Stimulated activated naive CD8-positive, alpha-beta T cell treated with anti-CD3 and anti-CD28 coated beads, Interleukin-15, Interleukin-2, amounts not matched to agents 100 U/mL and 50 U/mL, for 24 hours (primary cell): ENCODE data around the gene SERTAD2.

ENCODE experiments used
- ATAC-seq: fragments of 150-1000 bp; cut with Tn5 transposase; one replicate; pipeline ENCODE4 v1.10.0; 2021
- DNase-seq: peaks from one replicate; pipeline ENCODE4 v3.0.0; 2021

SERTAD2 gene

DNA sequence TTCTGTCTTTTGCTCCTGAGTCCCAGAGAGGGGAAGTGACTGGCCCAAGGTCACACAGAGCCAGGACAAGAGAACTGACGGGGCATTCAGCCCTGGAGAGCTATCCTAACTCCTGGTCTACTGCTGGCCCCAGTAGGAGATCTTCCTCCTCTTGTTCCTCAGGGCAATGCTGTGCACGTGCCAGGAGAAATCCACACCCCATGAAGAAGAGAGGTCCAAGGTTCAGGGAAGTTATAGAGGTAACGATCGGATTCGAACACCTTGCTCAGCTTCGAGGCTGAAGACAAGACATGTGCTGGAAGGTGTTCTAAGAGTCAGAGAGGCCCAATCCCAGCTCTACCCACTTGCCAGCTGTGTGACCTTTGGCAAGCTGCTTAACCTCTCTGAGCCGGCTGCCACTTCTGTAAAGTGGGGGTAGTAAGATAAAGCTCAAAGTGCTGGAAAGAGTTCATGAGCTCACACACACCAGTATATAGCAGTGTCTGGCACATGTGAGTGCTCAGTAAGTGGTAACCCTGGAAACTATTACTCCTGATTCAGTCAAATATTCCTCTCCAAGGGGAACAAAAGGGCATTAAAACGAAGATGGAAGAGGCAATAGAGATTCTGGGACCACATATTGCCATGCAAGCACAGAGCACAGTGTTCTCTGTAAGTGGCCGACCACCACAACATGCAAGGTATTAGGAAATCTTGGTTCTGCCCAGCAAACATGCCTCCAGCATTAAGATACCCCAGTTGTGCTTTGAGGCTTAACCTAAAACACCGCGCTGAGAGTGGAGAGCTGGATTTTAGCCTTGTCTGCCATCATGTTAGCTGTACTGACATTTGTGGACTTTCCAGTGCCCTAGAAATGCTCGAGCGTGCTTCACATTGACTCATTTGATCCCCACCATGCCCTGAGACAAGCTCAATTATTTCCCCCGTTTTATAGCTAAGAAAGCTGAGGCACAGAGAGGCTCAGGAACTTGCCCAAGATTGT lies 25.6 kb downstream of the SERTAD2 start:
- ATAC-seq: peak; percentile 62
- no peak for DNase-seq

DNA sequence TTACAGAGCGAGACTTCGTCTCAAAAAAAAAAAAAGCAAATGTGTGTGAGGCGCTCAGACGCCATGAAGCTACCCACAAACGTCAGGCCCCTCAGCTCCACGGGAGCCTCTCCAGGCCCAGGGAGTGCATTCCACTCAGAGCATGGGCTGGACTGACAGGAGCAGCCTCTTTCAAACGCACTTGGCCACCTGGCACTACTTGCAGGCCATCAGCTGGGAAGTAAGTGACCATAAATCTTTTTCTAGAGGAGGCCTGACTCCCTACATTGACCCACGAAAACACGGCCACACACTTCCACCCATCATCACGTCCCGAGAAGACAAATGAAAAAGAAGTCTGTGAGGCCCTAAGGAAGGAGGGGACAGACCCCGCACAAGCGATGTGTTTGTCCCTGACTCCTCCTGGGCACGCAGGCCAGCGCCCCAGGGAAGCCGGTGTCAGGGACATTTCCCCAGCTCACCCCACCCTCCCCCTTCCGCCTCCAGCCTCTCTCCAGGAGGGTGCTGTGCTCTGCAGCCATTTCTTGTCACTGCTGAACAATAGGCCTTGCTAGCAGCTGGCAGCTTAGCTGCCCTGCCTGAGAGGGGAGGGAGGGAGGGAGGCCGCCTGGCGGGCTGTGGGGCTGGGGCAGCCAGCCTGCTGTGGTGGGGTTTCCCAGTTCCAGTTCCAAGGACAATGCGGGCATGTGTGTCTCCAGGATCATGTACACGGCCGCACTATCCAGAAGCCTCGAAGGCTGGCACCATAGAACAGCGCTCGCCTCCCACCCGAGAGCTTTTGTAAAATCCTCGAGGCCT lies 26.6 kb downstream of the SERTAD2 start:
- DNase-seq: no peak

DNA sequence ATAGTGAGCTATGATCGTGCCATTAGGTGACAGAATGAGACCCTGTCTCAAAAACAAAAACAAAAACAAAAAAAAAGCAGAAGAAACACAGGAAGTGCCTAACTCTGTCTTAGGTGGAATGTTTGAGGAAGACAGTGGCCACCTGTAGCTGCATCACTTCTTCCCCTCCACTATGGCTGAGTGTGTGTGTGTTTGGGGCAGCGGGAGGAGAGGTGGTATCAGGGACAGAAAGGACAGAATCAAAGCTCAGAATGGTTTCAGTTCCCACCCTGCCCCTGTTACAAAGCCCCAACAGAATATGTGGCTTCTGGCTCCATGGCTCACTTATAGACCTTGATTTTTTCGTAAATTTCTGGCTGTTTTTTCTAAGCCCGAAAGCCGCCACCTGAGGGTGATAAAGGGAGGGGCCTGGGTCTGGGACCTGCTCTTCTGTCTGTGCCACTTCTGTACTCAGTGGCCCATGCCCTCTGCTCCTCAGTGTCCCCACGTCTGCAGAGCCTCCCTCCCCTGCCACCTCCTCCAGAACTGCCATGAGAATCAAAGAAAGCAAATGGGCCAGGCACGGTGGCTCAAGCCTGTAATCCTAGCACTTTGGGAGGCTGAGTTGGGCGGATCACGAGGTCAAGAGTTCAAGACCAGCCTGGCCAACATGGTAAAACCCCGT lies 27.4 kb downstream of the SERTAD2 start:
- DNase-seq: no peak
- ATAC-seq: no peak

More for the DNA sequence above, 26.6 kb downstream of the SERTAD2 start:
- ATAC-seq: no peak

DNA sequence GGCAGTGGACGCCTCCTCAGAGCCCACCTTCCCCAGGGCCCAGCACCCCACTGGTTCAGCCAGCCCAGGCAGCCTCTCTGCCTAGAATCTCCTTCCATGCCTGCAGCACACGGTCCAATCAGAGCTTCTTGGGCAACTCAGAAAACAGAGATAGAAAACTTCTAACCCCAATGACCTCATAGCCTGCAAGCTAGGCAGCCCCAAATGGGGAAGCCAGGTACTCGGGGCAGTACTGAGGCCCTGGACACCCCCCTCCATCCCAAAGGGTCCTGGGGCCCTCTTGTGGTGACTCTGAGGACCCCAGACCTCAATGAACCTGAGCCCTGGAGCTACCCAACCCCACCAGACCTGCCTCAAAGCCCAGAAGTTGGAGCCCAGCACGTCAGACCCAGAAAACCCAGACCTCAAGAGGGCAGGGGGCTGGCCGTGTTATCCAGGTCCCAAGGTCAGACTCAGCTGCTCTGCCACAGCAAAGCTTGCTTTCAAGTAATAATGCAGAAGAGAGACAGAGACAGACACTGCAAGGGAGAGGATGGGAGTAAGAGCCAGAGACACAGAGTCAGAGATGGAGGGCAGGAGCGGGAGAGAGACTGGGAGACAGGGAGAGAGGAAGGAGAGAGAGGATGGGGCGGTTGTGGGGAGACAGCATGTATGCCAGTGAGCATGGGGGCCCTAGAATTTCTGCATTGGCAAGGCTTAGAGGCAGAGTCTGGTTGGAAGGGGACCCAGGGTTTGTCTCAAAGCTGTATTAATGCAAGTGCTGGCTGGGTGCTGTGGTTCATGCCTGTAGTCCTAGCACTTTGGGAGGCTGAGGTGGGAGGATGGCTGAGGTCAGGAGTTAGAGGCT lies 28.2 kb downstream of the SERTAD2 start:
- ATAC-seq (no peak), DNase-seq (no peak)

DNA sequence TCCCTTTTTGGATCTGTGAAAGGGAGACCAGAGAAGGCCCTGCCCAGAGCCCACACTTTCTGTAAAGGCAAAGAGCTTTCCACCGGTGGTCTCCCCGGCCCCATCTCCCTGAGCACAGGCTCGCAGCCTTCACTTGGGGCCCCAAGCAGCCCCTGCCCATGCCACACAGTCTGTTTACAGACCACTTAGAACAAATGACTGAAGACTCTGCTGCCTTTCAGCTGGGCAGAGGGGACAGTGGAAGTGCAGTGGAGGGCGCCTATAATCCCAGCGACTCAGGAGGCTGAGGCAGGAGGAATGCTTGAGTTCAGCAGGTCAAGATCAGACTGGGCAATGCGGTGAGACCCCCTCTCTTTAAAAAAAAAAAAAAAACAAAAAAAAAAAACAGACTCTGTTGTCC lies 28.9 kb downstream of the SERTAD2 start:
- ATAC-seq (no peak), DNase-seq (no peak)

DNA sequence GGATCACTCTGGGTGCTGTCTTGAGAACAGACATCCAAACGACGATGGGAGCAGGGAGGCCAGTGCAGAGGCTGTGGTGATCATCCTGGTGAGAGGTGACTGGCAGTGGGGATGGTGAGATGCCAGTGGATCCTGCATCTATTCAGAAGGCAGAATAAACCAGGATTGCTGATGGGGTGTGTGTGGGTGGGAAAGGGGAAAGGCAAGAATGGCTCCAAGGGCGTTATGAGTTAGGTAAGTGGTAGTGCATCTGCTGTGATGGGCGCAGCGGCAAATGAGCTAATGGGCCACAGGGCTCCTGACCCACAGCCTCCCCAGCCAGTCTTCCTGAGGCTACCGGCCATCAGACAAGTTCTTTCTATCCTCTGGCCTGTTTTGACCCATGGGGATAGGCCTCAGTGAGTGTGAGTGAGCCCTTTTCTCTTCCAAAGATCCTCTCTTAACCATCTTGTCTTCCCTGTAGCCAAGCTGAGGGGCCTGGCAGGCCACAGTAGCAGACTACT lies 29.6 kb downstream of the SERTAD2 start:
- no peak for DNase-seq
- no peak for ATAC-seq

DNA sequence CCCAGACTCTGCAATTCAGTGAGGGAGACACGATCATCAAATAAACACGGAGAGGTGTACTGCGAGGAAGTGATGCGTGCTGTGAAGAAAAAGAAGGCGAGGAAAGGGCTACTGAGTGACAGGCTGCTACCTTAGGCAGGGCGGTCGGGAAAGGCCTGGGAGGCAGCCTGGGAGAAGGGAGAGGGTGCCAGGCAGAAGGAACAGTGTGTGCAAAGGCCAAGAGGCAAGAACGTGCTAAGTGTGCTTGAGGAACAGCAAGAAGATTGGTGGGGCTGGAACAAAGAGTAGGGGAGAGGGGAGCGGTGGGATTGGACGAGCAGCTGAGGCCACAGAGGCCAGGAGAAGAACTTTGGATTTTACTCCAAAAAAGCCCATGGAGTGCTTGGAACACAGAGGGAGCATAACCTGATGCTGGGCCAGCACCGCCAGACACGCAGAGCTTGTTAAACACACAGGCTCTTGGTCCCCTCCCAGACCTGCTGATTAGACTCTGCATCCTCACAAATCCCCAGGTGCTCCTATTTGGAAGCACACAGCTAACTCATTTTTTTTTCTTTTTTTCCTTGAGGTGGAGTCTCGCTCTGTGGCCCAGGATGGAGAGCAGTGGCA lies 30.4 kb downstream of the SERTAD2 start:
- ATAC-seq (no peak), DNase-seq (no peak)

DNA sequence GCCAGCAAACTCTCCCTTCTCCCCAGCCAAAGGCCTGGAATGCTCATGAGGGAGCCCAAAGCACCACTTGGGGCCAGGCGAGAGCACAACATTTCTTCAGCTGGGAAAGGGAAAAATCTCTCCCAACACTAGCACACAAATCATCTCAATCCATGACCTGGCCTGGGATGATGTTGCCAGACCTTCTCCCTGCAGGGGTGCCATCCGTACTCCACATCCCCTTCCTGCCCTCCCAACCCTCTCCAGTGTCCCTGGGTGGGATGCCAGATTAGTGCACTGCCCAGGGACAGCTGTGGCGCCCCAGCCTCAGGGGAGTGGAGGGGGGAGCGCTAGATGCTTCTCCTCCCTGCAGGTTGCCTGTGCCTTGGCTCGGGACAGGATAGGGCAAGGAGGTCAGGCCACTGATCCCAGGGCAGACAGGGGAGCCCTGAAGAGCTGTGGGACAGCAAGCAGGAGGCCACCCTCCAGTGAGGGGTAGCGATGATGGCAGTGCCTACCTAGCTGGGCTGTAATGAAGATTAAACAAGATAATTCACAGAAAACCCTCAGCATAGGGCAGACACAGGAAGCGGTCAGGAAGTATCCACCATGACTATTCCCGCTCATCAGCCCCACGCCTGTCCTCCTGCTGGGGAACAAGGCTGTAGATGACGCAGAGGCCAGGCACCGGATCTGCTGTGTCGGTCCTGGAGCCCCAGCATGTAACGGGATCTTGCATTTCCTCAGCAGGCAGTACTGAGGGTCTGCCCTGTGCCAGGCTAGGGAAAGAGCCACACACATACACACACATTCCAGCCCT lies 31.1 kb downstream of the SERTAD2 start:
- ATAC-seq: no peak

DNA sequence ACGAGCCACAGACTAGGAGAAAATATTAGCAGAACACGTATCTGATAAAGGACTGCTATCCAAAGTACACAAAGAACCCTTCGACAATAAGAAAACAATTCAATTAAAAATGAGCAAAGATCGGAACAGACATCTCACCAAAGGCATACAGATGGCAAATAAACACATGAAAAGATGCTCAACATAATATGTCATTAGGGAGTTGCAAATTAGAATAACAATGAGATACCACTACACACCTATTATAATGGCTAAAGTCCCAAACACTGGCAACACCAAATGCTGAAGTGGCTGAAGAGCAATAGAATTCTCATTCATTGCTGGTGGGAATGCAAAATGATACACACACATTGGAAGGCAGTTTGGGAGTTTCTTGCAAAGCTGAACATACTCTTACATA lies 33.1 kb downstream of the SERTAD2 start:
- DNase-seq: no peak
- no peak for ATAC-seq

More for the DNA sequence above, 31.1 kb downstream of the SERTAD2 start:
- DNase-seq: no peak

DNA sequence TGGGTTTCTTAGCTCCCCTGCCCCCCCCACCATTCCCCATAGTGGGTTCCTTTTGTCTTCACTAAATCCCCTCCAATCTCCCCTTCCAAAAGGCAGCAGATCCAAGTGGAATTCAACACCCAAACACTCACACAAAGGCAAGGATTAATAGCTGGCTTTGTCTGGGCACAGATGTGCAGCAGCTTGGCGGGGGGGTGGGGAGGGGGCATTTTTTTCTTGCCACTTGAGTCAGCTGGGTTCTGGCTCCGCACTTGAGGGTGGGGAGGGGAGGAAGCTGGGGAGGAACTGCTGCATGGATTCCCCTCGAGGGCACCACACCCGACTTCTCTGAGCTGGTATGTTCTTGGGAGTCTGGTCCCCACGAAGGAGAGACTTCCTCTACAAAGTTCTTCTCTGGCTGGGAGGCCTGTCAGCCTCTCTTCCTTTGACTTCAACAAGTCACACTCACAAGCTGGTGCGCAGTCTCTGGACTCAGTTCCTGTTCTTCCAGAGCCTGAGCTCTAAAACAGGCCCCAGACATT lies 36.0 kb downstream of the SERTAD2 start:
- ATAC-seq (no peak), DNase-seq (no peak)

DNA sequence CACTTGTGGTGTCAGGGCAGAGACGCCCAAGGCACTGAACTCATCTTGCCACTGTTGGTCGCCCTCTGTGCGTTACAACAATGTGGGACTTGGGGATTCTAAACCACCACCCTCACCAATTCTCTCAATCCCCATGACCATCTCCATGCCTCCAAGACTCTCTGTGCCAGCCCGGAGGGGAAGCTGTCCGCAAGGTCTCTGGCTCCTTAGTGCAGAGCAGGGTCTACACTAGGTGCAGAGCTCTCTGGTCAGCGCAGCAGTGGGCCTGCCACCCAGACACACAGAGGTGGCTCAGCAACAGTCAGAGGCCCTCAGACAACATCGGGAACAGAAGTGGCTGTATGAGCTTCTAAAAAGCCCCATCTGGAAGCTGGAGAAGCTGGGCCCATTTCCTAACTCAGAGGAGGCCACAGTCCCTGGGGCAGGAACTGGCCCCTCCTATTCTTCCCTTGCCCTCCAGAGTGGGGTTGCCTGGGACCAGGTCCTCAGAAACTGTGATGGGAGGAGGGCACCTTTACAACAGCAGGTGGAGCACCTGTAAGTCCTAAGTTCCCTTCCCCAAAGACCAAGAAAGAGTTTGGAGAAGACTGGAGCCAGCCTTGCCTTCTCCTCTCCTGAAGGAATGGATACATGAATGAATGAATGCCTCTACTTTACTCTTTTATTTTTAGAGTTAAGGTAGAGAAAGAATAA lies 37.7 kb downstream of the SERTAD2 start:
- no peak for ATAC-seq
- no peak for DNase-seq

DNA sequence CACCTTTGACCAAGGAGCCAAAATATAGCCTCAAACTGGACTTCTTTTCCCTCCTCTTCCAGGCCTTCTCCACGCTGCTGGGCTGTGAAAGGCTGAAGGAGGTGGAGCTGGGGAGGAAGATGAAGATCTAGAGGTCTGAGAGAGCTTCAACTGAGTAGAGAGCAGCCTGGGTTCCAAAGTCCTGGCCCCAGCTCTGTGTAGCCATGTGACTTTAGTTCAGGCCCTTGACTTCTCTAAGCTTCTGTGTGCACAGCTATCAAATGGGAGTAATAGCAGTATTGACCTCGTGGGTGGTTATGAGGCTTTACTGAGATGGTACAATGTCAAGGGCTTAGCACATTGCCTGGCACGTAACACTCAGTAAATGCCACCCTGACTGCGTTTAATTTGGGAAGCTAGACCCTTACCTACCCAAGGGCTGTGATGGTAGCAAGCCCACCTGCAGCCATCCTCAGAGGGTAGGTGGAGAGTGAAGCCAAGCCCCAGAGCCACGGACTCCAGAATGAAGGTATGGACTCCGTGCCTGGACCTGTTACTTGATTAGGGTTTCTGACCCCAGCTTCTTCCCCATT lies 38.4 kb downstream of the SERTAD2 start:
- DNase-seq (no peak), ATAC-seq (no peak)

DNA sequence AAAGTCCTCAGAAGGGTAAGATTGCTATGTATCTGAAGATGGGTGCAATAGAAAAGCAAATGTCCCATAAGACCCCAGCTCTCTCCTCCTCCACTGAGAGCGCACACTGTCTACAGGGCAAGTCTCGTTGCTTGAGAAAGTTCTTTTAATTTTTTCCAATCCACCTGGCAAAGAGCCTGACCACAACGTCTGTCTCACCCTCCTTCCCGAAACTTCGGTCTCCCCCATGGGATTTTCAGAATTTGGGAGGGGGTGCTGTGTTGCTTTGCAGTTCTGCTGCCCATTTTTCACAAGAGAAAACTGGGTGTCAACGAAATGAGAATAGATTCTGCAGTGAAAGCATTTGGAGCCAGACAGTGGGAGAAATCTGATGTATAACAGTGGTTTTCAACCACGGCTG lies 40.4 kb downstream of the SERTAD2 start:
- no peak for ATAC-seq
- no peak for DNase-seq

DNA sequence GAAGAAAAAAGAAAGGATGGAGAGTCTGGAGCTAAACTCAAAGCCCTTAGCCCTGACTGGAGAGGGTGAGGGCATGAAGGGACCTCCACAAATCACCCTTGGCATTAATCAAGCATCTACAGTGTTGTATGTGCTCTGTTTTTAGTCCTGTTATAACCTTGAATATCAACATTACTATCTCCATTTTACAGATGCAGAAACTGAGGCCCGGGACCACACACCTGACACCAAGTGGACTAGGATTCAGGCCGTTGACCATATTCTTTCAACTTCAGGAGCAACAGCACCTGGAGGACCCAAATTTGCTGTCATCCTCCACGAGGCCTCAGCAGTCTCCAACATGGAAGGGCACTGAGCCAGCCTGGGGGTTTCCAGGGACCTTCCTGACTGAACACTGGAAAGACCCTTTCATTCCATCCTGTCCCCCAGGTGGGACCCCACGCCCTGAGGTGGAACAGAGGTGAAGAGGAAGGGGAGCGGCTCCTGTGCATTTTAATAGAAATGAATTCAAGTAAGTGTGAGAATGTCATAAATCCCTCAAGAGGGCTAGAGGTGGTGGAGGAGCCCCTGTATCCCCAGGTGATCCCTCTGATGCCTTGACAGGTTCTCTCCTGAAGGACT lies 41.0 kb downstream of the SERTAD2 start:
- DNase-seq (no peak), ATAC-seq (no peak)

DNA sequence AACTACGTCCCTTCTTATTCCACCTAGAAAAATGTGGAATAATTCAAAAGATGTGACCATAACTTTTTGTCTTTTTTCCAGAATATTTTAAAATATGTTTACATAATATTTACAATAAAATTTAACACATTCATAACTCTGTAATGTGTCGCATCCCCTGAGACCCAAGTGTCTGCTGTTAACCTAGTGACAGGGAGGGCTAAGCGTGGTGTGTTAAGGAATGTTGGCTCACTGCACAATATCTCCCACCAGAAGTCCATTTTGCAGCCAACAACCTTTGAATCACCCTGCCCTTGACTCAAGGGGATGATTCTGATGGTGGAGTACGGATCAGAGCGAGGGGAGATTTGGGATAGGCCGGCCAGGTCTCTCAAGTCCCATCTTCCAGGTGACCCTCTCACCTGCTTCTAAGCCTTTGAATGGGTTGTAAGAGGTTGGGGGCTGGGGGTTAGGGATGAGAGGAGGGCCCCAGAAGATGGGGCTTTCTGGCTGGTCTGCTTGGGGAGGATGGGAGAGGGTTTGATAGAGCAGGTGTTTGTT lies 43.3 kb downstream of the SERTAD2 start:
- DNase-seq (no peak), ATAC-seq (no peak)

DNA sequence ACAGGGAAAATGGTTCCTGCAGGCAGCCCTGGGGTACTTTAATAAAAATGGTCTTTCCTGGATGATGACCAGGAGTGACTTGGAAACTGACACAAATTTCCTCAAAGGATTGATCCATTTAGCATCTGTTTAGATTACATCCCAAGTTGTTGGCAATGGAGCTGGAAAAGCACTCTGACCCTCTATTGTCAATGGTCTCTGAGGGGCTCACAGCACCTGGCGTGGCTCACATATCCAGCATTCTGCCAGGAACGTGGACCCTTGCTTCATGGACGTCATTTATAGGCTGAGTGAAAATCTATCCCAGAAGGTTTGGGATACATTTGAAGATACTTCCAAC lies 43.8 kb downstream of the SERTAD2 start:
- no peak for ATAC-seq

DNA sequence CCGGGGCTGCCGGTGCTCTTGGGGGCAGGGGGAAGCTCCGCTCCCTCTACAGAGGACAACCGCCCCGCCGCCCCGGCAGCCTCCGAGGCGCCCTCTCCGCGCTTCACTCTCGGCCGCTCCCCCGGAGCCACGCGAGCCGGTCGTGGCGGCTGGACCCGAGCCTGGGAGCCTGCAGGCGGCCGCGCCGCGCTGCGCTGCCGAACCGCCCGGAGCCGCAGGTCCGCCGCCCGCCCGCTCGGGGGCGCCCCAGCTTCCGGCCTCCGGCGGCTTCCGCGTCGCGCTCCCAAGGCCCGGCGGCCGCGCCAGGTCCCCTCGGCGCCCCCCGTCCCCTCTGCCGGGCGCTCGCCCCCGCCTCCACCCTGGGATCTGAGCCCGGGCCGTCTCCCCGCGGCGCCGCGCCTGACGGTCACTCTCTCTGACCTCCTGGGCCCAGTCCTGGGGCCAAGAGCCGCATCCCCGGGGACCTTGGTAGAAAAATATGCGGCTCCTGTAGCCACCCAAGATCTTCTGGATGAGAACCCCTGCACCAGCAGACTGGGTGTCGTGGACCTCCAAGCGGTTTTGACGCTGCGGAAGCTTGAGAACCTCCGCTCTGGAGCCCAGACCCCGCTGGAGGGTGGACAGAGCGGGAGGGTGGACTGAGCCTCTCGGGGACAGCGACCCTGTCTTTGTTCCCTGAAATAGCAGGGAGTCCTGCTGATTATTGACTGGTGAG lies 44.3 kb downstream of the SERTAD2 start:
- DNase-seq (peak; percentile 78), ATAC-seq (peak; percentile 57)

More for the DNA sequence above, 43.8 kb downstream of the SERTAD2 start:
- DNase-seq: no peak

DNA sequence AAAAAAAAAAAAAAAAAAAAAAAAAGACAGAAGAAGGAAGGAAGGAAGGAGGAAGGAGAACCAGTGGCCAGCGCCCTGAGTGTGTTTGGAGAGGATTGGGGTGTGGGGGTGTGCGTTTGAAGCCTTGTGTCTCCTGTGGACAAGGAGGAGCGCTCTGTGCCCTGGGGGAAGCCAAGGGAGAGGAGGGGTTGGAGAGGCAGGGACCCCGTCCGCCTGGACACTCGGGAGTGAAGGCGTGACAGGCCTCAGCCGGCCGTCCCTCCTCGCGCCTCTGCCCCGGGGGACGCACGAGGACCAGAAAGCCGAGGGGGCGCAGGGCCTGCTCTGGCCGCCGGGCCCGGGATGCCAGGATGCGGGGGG lies 44.9 kb downstream of the SERTAD2 start:
- DNase-seq (no peak), ATAC-seq (no peak)
